NCI-H460 (cell line): ENCODE results near the gene DLL1. TPM values are rescaled to one million over a fixed set of nuclear protein-coding genes. Genes with fewer than 3 reads are reported as not detected.

Source experiments
- DNase-seq: peaks from one replicate; pipeline ENCODE4 v3.0.0-alpha.2; 2016; ENCODE audit warnings: low read depth; ENCODE audit errors: extremely low read depth
- total RNA-seq: library from RNA; depleted of rRNA; stranded (reverse); fragments of >200 nt; shearing (Covaris generic); gene quantifications from 2 replicates; pipeline ENCODE4 v1.2.3, GENCODE V29; 2014

DLL1 gene
- total RNA-seq, 1 experiment from 2014 or later, result 0.17 TPM

DNA sequence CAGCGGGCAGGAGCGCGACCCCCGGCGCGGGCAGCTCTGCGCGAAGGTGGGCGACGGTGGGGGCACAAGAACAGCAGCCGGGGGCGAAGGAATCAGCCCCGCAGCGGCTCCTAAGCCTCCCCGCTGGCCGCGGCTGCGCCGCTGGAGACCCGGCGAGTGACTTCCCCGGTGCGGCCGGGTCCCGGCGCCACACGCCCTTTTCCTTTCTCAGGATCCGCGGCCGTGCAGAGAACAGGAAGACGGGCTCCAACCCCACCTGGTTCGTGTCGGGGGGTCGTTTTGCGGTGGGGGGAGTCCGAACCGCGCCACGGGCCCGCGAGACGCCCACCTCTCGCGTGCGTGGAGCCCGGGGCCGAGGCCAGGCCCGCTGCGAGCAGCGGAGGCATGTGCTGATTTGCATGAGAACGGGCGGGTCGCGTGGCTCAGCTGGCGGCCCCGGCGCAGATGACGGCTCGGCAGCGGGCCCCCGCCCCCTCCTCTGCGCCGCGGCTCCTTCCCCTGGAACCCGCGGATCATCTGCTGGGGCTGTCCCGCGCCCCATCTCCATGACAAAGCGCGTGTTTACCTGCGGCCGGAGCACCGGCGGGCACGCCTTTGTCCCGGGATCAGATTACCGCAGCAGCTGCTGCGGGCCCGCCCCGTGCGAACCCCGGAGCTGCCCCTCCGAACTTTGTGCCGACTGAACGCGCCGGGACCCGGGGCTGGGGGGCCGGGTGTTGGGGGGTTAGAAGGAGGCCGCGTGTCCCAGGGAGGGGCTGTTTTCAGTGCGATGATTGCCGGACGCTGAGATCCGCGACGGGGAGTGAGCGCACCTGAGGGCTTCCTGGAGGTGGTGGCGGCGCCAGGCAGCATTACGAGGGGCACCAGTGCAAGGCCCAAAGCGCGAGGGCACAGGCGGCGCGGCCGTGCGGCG lies 4.9 kb upstream of the DLL1 start:
- no peak for DNase-seq

DNA sequence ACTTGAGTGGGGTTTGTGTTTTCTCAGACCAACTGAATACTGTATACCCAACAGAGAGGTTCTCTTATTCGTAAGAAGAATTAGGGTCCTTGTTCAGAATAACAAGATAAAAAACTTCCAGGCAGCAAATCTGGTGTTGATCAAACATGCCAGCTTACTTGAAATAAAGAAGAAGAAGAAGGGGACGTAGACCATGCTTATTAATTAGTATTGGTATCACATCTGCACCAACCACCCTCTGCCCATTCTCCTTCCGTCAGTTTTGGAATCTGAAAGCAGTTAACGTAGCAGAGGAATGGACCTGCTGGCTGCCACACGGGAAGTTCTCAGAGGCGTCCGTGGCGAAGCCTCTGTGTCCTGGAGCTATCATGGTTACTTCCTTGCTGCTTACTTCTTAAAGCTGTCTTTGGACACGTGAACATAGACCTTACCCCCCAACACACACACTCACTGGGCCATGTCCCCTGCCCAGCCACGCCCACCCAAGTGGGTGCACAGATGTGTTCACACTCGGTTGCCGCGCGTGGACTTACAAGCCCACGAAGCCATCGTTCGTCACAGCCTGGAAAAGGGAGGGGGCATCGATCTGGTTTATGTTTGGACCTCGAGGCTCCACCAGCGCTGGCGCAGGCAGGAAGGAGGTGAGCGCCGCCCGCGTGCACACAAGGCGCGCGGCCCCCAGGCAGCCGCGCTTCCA lies 4.1 kb upstream of the DLL1 start:
- no peak for DNase-seq

DNA sequence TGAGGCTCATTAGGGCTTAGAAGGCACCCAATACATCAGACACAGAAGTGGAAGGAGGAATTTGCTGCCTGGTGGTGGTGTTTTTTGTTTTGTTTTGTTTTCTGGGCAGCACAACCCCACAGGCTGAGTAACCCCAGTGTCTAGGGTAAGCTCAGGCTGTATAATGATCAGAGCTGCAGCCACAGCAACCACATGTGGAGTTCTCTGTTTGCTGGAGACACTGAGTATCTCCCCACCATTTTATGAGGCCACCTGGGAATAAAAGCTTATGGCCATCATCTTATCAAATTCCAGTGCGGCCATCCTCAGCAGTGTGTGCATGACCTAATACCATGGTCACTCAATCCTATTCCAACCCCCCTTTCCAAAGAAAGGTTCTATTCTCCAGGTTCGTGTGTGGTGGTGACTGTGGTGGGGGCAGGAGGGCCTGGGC lies 3.4 kb upstream of the DLL1 start:
- DNase-seq, result no peak

- DNase-seq, result no peak
Observed at GRCh38 chr6:170293341-170294231, 2.7 kb upstream of the DLL1 start.

DNA sequence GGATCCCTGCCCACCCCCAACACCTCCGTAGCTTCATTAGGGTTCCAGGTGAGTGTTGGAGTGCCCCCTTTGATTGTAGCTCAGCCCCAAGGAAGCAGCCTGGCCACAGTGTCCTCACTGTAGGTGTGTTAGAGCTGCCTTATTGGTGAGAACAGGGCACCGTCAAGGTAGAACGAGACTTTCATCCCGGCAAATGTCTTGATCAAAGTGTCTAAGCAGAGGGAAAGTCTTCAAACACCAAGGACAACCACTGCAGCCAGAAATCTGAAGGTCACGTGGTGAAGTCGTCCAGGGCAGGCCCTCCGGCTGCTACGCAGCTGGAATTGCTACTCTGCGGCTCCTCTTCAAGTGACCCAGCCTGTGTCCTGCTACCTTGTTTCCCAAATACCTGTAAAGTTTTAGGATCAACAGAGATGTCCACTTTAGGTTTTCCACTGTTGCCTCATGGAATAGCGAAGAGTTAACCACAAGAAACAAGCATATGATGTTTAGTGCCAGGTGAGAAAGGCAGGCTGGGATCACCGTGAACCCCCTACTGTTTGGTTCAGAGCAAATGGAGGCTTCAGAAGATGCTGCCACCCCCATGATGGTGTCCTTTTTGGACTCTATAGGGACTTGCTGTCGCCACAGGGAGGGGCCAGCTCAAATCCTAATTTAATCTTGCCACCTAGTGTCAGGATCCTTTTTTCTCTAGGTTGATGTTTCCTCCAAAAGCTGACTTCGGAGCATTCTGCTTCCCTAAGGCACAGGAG lies 1.7 kb upstream of the DLL1 start:
- no peak for DNase-seq

DNA sequence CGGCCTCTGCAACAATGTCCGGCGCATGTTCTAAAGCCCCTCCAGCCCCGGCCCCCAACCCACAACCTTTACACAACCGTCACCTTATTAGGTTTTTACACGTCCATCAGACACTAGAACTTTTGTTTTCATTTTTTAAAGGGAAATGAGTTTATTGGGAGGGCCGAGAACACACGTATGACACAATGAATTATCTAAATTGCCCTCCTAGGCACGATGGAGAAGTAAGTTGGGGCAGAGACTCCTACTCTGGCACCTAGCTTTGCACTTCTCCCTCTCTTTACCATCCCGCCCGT lies 1.2 kb upstream of the DLL1 start:
- no peak for DNase-seq

GRCh38 chr6:170291271-170292110 lies 613 bp upstream of the DLL1 start:
- DNase-seq, result no peak

DNA sequence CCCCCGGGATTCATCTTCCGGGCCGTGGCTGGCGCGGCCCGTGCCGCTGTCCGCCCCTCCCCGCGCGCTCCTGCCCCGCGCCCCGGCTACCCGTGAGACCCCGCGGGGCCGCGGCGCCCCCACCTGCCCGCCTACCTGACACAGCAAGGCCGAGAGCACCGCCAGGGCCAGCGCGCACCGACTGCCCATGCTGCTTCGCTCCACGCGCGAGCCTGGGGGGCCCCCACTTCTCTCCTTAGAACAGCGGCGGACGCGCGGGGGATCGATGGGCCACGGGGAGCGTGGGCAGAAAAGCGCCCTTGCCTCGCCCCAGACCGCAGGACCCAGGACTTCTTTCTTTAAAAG lies 955 bp downstream of the DLL1 start:
- no peak for DNase-seq

GRCh38 chr6:170289180-170289931 lies 1.5 kb downstream of the DLL1 start:
- DNase-seq, result no peak

DNA sequence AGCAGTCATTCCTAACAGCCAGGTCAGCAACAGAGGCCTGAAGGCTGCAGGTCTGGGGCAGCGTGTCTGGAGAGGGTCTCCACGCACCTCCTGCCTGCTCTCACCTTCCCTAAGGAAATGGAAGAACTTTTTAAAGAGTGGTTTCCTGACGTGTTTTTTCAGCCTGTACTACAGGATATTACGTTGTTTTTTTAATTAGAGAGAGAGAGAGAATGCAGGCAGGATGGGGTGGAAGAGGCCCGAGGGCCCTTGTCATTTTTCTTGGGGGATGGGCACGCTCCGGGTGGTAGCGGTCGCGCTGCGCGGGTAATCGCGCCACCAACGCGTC lies 2.1 kb downstream of the DLL1 start:
- DNase-seq, result no peak

GRCh38 chr6:170288091-170288631 lies 2.7 kb downstream of the DLL1 start:
- no peak for DNase-seq

GRCh38 chr6:170287371-170287876 lies 3.5 kb downstream of the DLL1 start:
- no peak for DNase-seq

DNA sequence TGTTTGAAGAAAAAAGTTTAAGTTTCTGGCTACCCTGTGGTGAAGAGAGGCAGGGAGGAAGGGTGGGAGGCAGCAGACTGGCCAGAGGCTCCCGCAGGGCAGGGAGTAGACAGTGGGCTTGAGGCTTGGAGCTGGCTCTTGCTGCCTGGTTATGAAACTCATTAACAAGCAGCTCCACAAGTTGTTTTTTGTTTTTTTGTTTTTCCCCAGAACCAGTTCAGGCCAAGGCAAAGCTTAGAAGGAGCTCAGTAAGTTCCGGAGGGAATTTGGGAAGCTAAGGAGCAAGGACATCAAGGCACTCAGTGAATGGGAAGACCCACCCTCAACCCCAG lies 4.0 kb downstream of the DLL1 start:
- no peak for DNase-seq

GRCh38 chr6:170286246-170286933 lies 4.5 kb downstream of the DLL1 start:
- no peak for DNase-seq

GRCh38 chr6:170285482-170285881 lies 5.4 kb downstream of the DLL1 start:
- no peak for DNase-seq

GRCh38 chr6:170284866-170285469 lies 5.9 kb downstream of the DLL1 start:
- no peak for DNase-seq

DNA sequence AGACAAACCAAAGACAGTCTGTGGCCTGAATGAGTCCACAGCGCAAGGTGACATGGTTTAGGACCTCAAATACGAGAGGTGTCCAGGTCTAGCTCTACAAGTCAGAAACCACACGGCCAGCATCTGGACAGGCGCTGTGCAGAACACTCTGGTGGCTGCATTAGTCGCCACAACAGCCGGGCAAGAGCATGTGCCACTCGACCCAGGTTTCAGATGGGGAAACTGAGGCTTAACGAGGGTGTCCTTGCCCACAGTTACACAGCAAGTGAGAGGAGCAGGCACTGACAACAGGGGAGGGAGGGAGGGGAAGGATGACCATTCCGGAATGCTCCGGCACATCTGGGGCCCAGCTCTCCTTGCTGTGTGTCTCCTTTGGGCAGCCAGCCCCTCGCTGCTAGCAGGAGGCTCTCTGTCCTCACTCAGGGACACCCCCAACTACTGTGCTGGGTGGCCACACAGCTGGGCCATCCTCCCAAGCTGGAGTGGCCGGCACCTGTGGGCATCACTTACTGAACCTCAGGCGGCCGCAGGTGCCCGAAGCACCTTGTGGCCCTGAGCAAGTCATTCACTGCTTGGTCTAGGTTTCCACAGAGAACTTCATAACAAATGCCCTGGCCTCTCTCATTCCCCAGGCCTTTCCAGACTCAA lies 6.6 kb downstream of the DLL1 start:
- no peak for DNase-seq
